ENCODE measurements around the gene TYW1. TPM values are rescaled to one million over a fixed set of nuclear protein-coding genes. Genes with fewer than 3 reads are reported as not detected.
"Not testable (repeated sequence)": the region's sequence is repeated elsewhere in the genome, so short reads cannot be mapped to it uniquely, and the experiment has no call there.

TYW1 gene
- total RNA-seq, 1 experiment from 2014 or later: 15.3 TPM

DNA sequence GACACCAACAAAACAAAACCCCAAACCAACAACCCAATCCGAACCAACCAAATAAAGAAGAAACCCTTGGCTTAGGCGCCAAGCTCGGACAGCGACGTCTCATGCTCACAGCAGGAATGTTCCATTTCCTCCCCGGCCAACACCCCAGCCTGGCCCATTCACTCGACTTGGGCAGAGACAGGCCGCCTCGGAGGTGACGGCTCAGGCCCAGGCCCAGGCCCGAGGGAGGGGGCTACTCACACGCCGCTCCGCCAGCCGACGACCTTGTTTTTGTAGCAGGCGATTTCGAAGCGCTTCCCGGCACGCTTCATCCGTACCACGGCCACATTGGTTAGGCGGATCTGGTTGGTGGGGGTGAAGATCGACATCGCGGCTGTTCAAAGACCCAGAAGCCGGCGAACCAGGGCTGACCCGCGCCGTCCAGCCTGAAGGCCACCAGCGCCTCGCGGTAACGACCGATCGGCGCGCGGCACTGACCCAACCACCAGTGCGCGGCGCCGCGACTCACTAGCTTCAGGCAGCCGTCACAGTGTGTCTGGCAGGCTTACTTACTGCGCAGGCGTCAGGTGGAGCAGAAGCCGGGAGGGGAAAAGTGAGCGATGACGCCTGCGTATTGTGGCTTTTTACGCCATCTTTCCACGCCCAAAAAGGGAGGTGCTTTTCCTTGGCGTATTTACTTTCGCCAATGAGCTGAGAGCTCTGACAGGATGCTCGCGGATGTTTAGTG, 1.4 kb upstream of the TYW1 start, which contains the start of gene SBDS:
TSS of gene SBDS (minus strand) at position 537 of the 727 bp plus-strand sequence. CDS start at position 368, 169 bp downstream.
- DNase-seq (ENCODE audit: low spot score): peak; percentile 93

GRCh38 chr7:67000601-67001258, 4.1 kb downstream of the TYW1 start:
- H3K27me3 Mint-ChIP-seq (ENCODE audit: low read depth); DNase-seq (ENCODE audit: low spot score); H3K4me3 Mint-ChIP-seq; ATAC-seq; H3K9me3 Mint-ChIP-seq; H3K4me1 Mint-ChIP-seq; POLR2A ChIA-PET; CTCF ChIA-PET: not testable (repeated sequence)
- TF ChIP-seq, protein P1, sequence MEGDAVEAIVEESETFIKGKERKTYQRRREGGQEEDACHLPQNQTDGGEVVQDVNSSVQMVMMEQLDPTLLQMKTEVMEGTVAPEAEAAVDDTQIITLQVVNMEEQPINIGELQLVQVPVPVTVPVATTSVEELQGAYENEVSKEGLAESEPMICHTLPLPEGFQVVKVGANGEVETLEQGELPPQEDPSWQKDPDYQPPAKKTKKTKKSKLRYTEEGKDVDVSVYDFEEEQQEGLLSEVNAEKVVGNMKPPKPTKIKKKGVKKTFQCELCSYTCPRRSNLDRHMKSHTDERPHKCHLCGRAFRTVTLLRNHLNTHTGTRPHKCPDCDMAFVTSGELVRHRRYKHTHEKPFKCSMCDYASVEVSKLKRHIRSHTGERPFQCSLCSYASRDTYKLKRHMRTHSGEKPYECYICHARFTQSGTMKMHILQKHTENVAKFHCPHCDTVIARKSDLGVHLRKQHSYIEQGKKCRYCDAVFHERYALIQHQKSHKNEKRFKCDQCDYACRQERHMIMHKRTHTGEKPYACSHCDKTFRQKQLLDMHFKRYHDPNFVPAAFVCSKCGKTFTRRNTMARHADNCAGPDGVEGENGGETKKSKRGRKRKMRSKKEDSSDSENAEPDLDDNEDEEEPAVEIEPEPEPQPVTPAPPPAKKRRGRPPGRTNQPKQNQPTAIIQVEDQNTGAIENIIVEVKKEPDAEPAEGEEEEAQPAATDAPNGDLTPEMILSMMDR (IDR thresholded peaks at IDR 0.05): peak; percentile 23; the same call in 1 of the 2 replicates
- Mint-ChIP-seq H3K27ac (peak overlapping the region; percentile 84; the same call in 1 of the 2 replicates), H3K36me3 (peaks cover 11% of the 10 kb centered on the region)

More for the DNA sequence above, 1.4 kb upstream of the TYW1 start, which contains the start of gene SBDS:
- Mint-ChIP-seq H3K36me3 (peaks cover 29% of the 10 kb centered on the region), H3K4me3 (peak within 1 kb of the TSS; percentile 100), H3K27ac (peak within 1 kb of the TSS; percentile 100)
- ATAC-seq: peak; percentile 60
- H3K4me1 Mint-ChIP-seq; H3K9me3 Mint-ChIP-seq; H3K27me3 Mint-ChIP-seq (ENCODE audit: low read depth): not testable (repeated sequence)
- CTCF ChIA-PET: interaction anchor here (0.6 to 1.3 kb wide), 6 partner anchors 90 to 790 kb away, joined by 3 to 6 read pairs (median 3); no protein-coding TSS in a partner anchor
- TF ChIP-seq, protein P2, sequence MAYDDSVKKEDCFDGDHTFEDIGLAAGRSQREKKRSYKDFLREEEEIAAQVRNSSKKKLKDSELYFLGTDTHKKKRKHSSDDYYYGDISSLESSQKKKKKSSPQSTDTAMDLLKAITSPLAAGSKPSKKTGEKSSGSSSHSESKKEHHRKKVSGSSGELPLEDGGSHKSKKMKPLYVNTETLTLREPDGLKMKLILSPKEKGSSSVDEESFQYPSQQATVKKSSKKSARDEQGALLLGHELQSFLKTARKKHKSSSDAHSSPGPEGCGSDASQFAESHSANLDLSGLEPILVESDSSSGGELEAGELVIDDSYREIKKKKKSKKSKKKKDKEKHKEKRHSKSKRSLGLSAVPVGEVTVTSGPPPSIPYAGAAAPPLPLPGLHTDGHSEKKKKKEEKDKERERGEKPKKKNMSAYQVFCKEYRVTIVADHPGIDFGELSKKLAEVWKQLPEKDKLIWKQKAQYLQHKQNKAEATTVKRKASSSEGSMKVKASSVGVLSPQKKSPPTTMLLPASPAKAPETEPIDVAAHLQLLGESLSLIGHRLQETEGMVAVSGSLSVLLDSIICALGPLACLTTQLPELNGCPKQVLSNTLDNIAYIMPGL (CRISPR knock-in tag; IDR thresholded peaks at IDR 0.05): peak; percentile 70; the same call in 1 of the 2 replicates
- TF ChIP-seq FOXK1 (CRISPR knock-in tag; IDR thresholded peaks at IDR 0.05) (peak; percentile 86), ETV6 (CRISPR knock-in tag; IDR thresholded peaks at IDR 0.05) (peak; percentile 54; the same call in 1 of the 2 replicates), SP1 (CRISPR knock-in tag; conservative IDR thresholded peaks at IDR 0.05) (peak; percentile 67; the same call in 1 of the 2 replicates), MAX (CRISPR knock-in tag; IDR thresholded peaks at IDR 0.05) (peak; percentile 79)
- TF ChIP-seq, protein P3, sequence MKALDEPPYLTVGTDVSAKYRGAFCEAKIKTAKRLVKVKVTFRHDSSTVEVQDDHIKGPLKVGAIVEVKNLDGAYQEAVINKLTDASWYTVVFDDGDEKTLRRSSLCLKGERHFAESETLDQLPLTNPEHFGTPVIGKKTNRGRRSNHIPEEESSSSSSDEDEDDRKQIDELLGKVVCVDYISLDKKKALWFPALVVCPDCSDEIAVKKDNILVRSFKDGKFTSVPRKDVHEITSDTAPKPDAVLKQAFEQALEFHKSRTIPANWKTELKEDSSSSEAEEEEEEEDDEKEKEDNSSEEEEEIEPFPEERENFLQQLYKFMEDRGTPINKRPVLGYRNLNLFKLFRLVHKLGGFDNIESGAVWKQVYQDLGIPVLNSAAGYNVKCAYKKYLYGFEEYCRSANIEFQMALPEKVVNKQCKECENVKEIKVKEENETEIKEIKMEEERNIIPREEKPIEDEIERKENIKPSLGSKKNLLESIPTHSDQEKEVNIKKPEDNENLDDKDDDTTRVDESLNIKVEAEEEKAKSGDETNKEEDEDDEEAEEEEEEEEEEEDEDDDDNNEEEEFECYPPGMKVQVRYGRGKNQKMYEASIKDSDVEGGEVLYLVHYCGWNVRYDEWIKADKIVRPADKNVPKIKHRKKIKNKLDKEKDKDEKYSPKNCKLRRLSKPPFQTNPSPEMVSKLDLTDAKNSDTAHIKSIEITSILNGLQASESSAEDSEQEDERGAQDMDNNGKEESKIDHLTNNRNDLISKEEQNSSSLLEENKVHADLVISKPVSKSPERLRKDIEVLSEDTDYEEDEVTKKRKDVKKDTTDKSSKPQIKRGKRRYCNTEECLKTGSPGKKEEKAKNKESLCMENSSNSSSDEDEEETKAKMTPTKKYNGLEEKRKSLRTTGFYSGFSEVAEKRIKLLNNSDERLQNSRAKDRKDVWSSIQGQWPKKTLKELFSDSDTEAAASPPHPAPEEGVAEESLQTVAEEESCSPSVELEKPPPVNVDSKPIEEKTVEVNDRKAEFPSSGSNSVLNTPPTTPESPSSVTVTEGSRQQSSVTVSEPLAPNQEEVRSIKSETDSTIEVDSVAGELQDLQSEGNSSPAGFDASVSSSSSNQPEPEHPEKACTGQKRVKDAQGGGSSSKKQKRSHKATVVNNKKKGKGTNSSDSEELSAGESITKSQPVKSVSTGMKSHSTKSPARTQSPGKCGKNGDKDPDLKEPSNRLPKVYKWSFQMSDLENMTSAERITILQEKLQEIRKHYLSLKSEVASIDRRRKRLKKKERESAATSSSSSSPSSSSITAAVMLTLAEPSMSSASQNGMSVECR (CRISPR knock-in tag; IDR thresholded peaks at IDR 0.05; ENCODE audit: borderline replicate concordance): peak; percentile 75; the same call in 1 of the 2 replicates
- TF ChIP-seq, protein P4, sequence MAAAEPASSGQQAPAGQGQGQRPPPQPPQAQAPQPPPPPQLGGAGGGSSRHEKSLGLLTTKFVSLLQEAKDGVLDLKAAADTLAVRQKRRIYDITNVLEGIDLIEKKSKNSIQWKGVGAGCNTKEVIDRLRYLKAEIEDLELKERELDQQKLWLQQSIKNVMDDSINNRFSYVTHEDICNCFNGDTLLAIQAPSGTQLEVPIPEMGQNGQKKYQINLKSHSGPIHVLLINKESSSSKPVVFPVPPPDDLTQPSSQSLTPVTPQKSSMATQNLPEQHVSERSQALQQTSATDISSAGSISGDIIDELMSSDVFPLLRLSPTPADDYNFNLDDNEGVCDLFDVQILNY (CRISPR knock-in tag; IDR thresholded peaks at IDR 0.05): peak; percentile 68; the same call in 1 of the 2 replicates
- POLR2A ChIA-PET: interaction anchor here (0.5 to 1.0 kb wide), 2 partner anchors 63 to 307 kb away, joined by 4 to 5 read pairs; no protein-coding TSS in a partner anchor

GRCh38 chr7:67004145-67004544, 7.5 kb downstream of the TYW1 start:
- H3K27ac Mint-ChIP-seq: peak overlapping the region; percentile 65
- H3K4me1 Mint-ChIP-seq; CTCF ChIA-PET; POLR2A ChIA-PET; H3K9me3 Mint-ChIP-seq; DNase-seq (ENCODE audit: low spot score); H3K4me3 Mint-ChIP-seq; H3K27me3 Mint-ChIP-seq (ENCODE audit: low read depth): not testable (repeated sequence)
- H3K36me3 Mint-ChIP-seq: peaks cover 39% of the 10 kb centered on the region
- ATAC-seq: peak; percentile 69
